ENCODE data around the gene ARAF. TPM values are rescaled to one million over a fixed set of nuclear protein-coding genes. Genes with fewer than 3 reads are reported as not detected.
"Not testable (repeated sequence)": the region's sequence is repeated elsewhere in the genome, so short reads cannot be mapped to it uniquely, and the experiment has no call there.

The ARAF gene
- 10 to 100 TPM; 84.7 to 87.1 TPM for total RNA-seq

DNA sequence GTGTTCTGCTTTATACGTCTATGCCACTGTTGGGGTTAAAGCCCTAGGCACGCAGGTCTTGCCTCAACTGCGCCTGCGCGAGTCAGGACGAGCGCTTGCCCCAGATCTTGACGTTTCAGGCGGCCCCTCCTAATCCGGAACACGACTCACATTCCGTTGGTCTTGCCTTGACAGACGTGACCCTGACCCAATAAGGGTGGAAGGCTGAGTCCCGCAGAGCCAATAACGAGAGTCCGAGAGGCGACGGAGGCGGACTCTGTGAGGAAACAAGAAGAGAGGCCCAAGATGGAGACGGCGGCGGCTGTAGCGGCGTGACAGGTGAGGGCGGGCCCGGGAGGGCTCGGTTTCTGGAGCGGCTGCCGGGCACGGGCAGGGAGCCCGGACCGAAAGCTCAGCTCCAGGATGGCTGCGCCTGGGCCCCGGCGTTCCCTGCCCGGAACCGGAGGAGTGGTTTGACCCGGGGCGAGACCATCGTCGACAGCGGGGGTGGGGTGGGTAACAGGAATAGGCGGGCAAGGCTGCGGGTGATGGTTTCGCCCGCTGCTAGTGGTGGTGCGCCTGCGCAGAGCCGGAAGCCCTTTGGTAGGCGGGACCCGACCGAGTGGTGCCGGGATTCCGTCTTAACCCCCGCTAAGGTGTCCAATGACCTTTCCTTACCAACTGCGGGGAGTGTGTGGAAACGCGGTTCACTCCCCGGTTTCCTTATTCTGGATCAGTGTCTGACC lies at the start of gene ARAF:
Gene ARAF (plus strand): TSS at position 272 of the 725 bp plus-strand sequence. CDS start 1,763 bp downstream, outside the sequence.
- peaks cover 0 to 6% of the 10 kb centered on the region in 2 donors for H3K27me3 Mint-ChIP-seq
- DNase-seq (ENCODE audit: low spot score) (peak; percentile 96), ATAC-seq (peak; percentile 94 to 95)
- no peaks in the 10 kb centered on the region for H3K9me3 Mint-ChIP-seq
- H3K27ac Mint-ChIP-seq: peak within 1 kb of the TSS; percentile 96 to 98
- peaks cover 25 to 27% of the 10 kb centered on the region in 2 donors for H3K4me1 Mint-ChIP-seq (ENCODE audit: low read depth in 2 of 2)
- H3K36me3 Mint-ChIP-seq: peaks cover 13% of the 10 kb centered on the region
- peak within 1 kb of the TSS; percentile 91 for H3K4me3 Mint-ChIP-seq

DNA sequence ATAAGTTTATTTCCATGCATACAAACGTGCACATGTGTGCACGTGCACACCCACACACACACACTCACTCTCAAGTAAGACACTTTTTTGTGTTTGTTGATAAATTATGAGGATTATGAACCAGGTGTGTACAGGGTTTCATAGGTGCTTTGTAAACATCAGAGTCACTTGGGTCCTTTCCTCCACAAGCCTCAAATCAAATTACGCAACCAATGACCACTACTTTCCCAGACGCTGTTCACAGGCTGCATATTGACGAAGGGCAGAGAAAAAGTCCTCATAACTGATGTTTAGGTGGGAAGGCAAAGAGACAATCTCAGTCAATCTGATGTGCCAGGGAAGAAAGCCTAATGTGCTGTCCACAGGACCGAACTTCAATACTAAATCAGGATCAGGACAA lies 48.6 kb upstream of the ARAF start:
- ATAC-seq; H3K27me3 Mint-ChIP-seq; H3K9me3 Mint-ChIP-seq; H3K27ac Mint-ChIP-seq; H3K36me3 Mint-ChIP-seq; DNase-seq (ENCODE audit: low spot score): not testable (repeated sequence)
- peaks cover 19 to 20% of the 10 kb centered on the region in 2 donors for H3K4me1 Mint-ChIP-seq (ENCODE audit: low read depth in 2 of 2)
- peak overlapping the region; percentile 44 for H3K4me3 Mint-ChIP-seq

DNA sequence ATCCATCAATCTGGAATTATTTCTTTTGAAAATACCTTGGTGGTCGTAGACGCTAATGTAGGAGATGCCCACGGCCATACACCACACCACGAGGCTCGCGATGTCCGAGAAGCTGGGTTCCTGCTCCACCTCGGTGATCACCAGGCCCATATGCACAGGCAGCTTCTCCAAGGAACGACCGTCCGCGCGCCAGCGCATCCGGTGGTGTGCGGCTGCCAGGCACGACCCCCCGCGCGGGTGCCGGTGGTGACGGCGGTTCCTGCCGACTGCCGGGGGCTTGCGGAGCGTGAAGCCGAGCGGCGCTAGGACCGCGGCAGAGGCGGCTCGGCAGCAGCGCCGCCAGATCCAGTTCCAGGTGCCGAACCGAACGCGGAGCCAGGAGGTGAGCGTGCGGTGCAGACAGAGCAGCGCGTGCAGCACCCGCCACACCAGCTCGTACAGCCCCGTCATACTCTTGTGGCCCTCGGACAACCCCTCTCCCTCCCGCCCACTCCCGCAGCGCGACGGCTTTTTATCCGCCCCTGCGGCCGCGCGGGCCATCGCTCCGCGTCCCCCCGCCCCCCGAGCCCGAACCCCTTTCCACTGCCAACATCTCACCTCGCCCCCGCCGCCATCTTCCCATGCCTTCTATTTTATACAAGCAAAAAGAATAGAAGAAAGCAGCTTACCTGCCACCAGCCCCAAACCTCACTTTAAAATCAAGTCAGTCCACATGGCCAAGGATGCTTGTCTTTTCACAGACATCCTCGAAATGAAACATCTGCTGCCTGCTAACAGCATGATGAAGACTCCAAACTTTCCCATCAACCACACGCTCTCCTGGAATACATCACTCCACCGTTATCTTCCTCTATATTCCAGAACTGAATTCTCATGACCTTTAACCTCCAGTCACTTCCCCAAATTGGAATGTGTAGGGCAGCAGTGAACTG lies 47.7 kb upstream of the ARAF start:
- peak; percentile 79 to 80 for ATAC-seq
- H3K36me3 Mint-ChIP-seq; H3K27me3 Mint-ChIP-seq; H3K9me3 Mint-ChIP-seq; DNase-seq (ENCODE audit: low spot score); H3K27ac Mint-ChIP-seq: not testable (repeated sequence)
- Mint-ChIP-seq H3K4me3 (peak overlapping the region; percentile 92), H3K4me1 (ENCODE audit: low read depth in 2 of 2) (peaks cover 19 to 20% of the 10 kb centered on the region in 2 donors)

GRCh38 chrX:47514533-47515235 lies 46.3 kb upstream of the ARAF start:
- no peak overlapping the region for H3K27ac Mint-ChIP-seq
- peak overlapping the region; percentile 77 for H3K4me3 Mint-ChIP-seq
- H3K4me1 Mint-ChIP-seq (ENCODE audit: low read depth in 2 of 2): peaks cover 19 to 20% of the 10 kb centered on the region in 2 donors
- ATAC-seq (no peak), DNase-seq (ENCODE audit: low spot score) (no peak)
- H3K36me3 Mint-ChIP-seq: no peaks in the 10 kb centered on the region
- H3K9me3 Mint-ChIP-seq: no peaks in the 10 kb centered on the region
- peaks cover 0 to 7% of the 10 kb centered on the region in 2 donors for H3K27me3 Mint-ChIP-seq

- Mint-ChIP-seq H3K4me3 (no peak overlapping the region), H3K27ac (no peak overlapping the region), H3K27me3 (peaks cover 0 to 7% of the 10 kb centered on the region in 2 donors), H3K36me3 (no peaks in the 10 kb centered on the region), H3K9me3 (no peaks in the 10 kb centered on the region), H3K4me1 (ENCODE audit: low read depth in 2 of 2) (peaks cover 19 to 20% of the 10 kb centered on the region in 2 donors)
- no peak for DNase-seq (ENCODE audit: low spot score)
- ATAC-seq: no peak
Measured at GRCh38 chrX:47515941-47516665, 44.9 kb upstream of the ARAF start.

DNA sequence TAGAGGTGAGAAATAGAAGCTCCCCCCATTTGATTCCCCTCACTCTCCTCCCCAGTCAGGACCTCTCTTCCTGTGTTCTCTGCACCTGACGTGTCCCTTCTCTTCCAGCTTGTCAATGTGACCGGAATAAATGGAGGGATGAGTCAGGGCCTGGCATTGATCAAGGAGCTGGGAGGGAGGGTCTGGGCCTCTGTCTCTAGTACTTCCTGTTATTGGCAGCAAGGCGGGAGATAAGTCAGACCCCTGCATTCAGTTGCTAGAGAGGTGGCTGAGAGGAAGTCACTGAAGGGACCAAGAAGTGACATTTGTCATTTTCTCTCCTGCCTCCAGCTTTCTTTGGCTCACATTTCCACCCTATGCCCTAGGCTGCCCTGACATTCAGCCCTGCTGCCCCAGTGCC lies 42.9 kb upstream of the ARAF start:
- Mint-ChIP-seq H3K27me3 (peaks cover 0 to 5% of the 10 kb centered on the region in 2 donors), H3K4me3 (no peak overlapping the region), H3K4me1 (ENCODE audit: low read depth in 2 of 2) (peaks cover 13 to 14% of the 10 kb centered on the region in 2 donors), H3K9me3 (no peaks in the 10 kb centered on the region), H3K27ac (no peak overlapping the region), H3K36me3 (no peaks in the 10 kb centered on the region)
- DNase-seq (ENCODE audit: low spot score): no peak
- ATAC-seq: no peak

DNA sequence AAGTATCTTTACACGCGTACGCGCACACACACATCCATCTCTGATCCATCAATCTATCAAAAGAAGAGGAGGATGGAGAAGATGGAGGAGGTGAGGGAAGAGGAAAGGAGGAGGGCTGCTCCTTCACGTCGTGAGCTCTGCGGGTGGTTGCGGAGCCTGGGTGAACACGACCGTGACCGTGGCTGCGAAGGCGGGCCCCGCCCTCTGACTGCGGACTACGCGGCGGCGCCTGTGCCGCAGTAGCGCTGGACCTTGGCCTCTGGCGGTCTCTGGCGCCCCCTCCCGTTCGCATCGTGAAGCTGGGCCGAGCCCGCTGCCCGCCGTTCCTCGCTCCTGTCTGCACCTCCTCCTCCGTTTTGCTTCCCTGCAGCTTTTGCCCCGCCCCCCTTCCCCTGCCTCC lies 37.7 kb upstream of the ARAF start:
- Mint-ChIP-seq H3K9me3 (no peaks in the 10 kb centered on the region), H3K27ac (no peak overlapping the region), H3K36me3 (no peaks in the 10 kb centered on the region), H3K27me3 (peaks cover 0 to 3% of the 10 kb centered on the region in 2 donors), H3K4me3 (peak overlapping the region; percentile 70), H3K4me1 (ENCODE audit: low read depth in 2 of 2) (no peaks in the 10 kb centered on the region)
- ATAC-seq (peak; percentile 97 to 99), DNase-seq (ENCODE audit: low spot score) (peak; percentile 83)

GRCh38 chrX:47523713-47524166 lies 37.3 kb upstream of the ARAF start:
- peak; percentile 4 to 68 for ATAC-seq

DNA sequence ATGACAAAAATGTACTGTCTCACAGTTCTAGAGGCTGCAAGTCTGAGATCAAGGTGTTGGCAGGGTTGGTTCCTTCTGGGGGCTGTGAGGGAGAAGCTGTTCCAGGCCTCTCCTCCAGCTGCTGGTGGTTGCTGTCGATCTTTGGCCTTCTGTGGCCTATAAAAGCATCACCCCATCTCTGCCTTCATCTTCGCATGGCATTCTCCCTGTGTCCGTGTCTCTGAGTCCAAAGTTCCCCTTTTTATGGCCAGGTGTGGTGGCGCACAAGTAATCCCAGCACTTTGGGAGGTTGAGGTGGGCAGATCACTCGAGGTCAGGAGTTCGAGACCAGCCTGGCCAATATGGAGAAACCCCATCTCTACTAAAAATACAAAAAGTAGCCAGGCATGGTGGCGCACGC lies 31.5 kb upstream of the ARAF start:
- ATAC-seq: no peak
- H3K9me3 Mint-ChIP-seq: no peaks in the 10 kb centered on the region
- no peaks in the 10 kb centered on the region for H3K36me3 Mint-ChIP-seq
- no peak overlapping the region for H3K27ac Mint-ChIP-seq
- DNase-seq (ENCODE audit: low spot score): no peak
- H3K4me1 Mint-ChIP-seq (ENCODE audit: low read depth in 2 of 2): no peaks in the 10 kb centered on the region
- peaks cover 0 to 9% of the 10 kb centered on the region in 2 donors for H3K27me3 Mint-ChIP-seq
- no peak overlapping the region for H3K4me3 Mint-ChIP-seq

More at GRCh38 chrX:47523713-47524166, 37.3 kb upstream of the ARAF start:
- Mint-ChIP-seq H3K9me3 (no peaks in the 10 kb centered on the region), H3K4me1 (ENCODE audit: low read depth in 2 of 2) (no peaks in the 10 kb centered on the region), H3K27me3 (peaks cover 0 to 3% of the 10 kb centered on the region in 2 donors), H3K36me3 (no peaks in the 10 kb centered on the region), H3K27ac (no peak overlapping the region), H3K4me3 (peak overlapping the region; percentile 70)
- no peak for DNase-seq (ENCODE audit: low spot score)

- Mint-ChIP-seq H3K36me3 (no peaks in the 10 kb centered on the region), H3K27ac (no peak overlapping the region), H3K27me3 (peaks cover 0 to 10% of the 10 kb centered on the region in 2 donors), H3K9me3 (no peaks in the 10 kb centered on the region), H3K4me3 (no peak overlapping the region), H3K4me1 (ENCODE audit: low read depth in 2 of 2) (no peaks in the 10 kb centered on the region)
- ATAC-seq (no peak), DNase-seq (ENCODE audit: low spot score) (no peak)
Measured at GRCh38 chrX:47530049-47530448, 31.0 kb upstream of the ARAF start.

- DNase-seq (ENCODE audit: low spot score): no peak
- Mint-ChIP-seq H3K4me3 (no peak overlapping the region), H3K36me3 (no peaks in the 10 kb centered on the region), H3K9me3 (no peaks in the 10 kb centered on the region), H3K27ac (no peak overlapping the region), H3K4me1 (ENCODE audit: low read depth in 2 of 2) (peaks cover 0 to 6% of the 10 kb centered on the region in 2 donors), H3K27me3 (peaks cover 0 to 2% of the 10 kb centered on the region in 2 donors)
- no peak for ATAC-seq
Measured at GRCh38 chrX:47539860-47540259, 21.1 kb upstream of the ARAF start.

DNA sequence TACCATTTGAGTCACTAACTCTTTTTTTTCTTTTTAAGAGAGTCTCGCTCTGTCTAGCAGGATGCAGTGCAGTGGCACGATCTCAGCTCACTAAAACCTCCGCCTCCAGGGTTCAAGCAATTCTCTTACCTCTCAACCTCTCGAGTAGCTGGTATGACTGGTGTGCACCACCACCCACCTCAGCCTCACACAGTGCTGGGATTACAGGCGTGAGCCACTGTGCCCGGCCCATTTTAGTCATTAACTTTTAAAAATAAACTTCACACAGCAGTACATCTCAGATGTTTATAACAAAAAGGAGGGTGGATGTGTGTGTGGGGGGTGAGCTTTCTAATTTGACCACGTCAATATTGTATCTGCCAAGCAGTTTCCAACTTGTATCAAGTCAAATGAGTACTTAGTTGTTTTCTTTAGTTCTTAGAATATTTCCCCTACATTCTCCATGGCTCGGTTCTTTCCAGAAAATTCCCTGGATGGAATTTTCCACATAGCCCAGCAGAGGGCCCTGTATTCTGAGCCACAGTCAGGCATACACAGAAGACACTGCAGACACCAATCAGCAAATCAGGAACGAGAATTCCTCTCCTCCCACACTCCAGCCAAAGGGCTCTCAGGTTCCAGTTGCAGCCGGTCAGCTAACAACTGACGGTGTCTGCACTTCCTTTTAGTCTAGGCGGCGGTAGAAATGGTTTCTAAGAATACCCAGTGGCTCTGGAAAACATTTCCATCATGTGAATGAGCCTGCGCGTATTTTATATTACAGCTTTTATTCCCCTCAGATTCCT lies 20.1 kb upstream of the ARAF start:
- H3K4me3 Mint-ChIP-seq: no peak overlapping the region
- no peaks in the 10 kb centered on the region for H3K27me3 Mint-ChIP-seq

More for the DNA sequence above, 20.1 kb upstream of the ARAF start:
- ATAC-seq (peak in 1 of 2 donors; percentile 31), DNase-seq (ENCODE audit: low spot score) (no peak)
- H3K27ac Mint-ChIP-seq: no peak overlapping the region
- H3K36me3 Mint-ChIP-seq: no peaks in the 10 kb centered on the region
- H3K4me1 Mint-ChIP-seq (ENCODE audit: low read depth in 2 of 2): peaks cover 0 to 6% of the 10 kb centered on the region in 2 donors
- no peaks in the 10 kb centered on the region for H3K9me3 Mint-ChIP-seq
